ENCODE data around the gene FAT1.

Gene FAT1

DNA sequence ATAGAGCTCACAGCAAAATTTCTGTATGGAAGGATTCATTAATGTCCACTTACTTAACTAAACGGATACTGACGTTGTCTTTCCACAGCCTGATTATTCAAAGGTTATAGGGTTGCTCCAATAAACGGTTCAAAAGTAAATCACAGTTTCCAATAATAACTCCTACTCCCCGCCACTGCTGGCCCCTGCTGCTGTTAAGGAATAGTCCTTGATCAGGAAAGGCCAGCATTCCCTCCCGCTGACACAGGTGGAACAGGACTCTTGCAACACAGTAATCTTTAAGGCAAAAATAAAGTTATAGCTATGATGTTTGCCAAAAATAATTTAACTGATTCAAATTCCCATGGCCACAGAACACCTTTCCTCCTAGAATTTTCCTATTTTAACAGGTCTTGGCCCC lies 53.9 kb downstream of the FAT1 start:
- TF ChIP-seq EGR1 (IDR thresholded peaks at IDR 0.05) = no peak
- no peak for TF ChIP-seq TAF1 (IDR thresholded peaks at IDR 0.05; ENCODE audit: low read depth)
- no peak for TF ChIP-seq RAD21 (IDR thresholded peaks at IDR 0.05; ENCODE audit: low read depth)
- no peak for TF ChIP-seq TCF12 (IDR thresholded peaks at IDR 0.05; ENCODE audit: low read depth)
- TF ChIP-seq TEAD4 (IDR thresholded peaks at IDR 0.05) = no peak
- TF ChIP-seq NFIC (IDR thresholded peaks at IDR 0.05) = no peak
- TF ChIP-seq CEBPB (IDR thresholded peaks at IDR 0.05) = no peak
- TF ChIP-seq ZBTB7A (IDR thresholded peaks at IDR 0.05; ENCODE audit: low read depth) = no peak
- no peak for TF ChIP-seq FOXM1 (IDR thresholded peaks at IDR 0.05; ENCODE audit: borderline replicate concordance, low read depth)
- TF ChIP-seq, protein P1, sequence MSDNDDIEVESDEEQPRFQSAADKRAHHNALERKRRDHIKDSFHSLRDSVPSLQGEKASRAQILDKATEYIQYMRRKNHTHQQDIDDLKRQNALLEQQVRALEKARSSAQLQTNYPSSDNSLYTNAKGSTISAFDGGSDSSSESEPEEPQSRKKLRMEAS (IDR thresholded peaks at IDR 0.05) = no peak
- TF ChIP-seq, protein P2, sequence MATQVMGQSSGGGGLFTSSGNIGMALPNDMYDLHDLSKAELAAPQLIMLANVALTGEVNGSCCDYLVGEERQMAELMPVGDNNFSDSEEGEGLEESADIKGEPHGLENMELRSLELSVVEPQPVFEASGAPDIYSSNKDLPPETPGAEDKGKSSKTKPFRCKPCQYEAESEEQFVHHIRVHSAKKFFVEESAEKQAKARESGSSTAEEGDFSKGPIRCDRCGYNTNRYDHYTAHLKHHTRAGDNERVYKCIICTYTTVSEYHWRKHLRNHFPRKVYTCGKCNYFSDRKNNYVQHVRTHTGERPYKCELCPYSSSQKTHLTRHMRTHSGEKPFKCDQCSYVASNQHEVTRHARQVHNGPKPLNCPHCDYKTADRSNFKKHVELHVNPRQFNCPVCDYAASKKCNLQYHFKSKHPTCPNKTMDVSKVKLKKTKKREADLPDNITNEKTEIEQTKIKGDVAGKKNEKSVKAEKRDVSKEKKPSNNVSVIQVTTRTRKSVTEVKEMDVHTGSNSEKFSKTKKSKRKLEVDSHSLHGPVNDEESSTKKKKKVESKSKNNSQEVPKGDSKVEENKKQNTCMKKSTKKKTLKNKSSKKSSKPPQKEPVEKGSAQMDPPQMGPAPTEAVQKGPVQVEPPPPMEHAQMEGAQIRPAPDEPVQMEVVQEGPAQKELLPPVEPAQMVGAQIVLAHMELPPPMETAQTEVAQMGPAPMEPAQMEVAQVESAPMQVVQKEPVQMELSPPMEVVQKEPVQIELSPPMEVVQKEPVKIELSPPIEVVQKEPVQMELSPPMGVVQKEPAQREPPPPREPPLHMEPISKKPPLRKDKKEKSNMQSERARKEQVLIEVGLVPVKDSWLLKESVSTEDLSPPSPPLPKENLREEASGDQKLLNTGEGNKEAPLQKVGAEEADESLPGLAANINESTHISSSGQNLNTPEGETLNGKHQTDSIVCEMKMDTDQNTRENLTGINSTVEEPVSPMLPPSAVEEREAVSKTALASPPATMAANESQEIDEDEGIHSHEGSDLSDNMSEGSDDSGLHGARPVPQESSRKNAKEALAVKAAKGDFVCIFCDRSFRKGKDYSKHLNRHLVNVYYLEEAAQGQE (IDR thresholded peaks at IDR 0.05; ENCODE audit: low read depth) = no peak
- TF ChIP-seq CREB1 (IDR thresholded peaks at IDR 0.05; ENCODE audit: low read depth) = no peak

DNA sequence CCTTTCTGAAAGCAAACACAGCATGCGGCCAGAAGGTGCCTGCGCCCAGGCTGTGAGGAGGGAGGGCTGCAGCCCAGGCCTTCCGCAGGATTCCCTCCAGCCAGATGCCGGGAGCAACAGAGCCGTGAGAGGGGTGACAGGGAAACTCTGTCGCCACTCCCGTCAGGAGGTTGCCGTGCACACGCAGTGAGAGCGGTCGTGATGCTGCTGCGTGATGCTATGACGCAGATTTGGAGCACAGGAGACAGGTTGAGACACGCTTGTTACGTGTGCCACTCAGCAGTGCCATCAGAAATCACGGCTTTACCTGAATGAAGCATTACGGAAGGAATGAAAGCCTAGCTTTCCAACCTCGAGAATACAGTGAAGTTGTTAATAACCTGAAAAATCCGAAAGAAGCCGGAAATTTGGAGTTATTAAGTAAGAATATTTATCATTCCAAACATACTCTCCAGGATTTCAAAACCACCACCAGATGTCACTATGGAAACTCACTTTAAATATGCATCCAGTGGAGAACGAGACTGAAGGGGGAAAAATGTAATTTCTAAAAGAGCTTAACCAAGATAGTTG lies 54.4 kb downstream of the FAT1 start:
- TF ChIP-seq RAD21 (IDR thresholded peaks at IDR 0.05; ENCODE audit: low read depth) (peak; percentile 46), CEBPB (IDR thresholded peaks at IDR 0.05) (no peak), TEAD4 (IDR thresholded peaks at IDR 0.05) (no peak)
- TF ChIP-seq, protein P2 (IDR thresholded peaks at IDR 0.05; ENCODE audit: low read depth) = no peak
- TF ChIP-seq, protein P1 (IDR thresholded peaks at IDR 0.05) = no peak

DNA sequence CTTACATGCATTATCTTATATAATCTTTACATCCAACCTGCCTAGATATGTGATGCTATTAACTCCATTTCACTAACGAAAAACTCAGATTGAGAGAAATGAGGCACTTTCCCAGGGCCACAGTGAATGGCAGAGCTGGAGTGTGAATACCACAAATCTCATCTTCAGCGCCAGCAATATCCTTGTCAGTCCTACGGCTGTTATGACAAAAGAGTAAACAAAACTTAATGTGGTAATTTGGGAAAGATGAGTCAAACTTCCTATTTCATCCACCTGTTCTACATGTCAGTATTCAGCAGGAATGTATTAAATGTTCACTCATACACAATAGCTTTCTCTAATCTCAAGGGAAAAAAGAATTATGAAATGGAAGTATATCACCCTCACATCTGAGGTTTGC lies 56.9 kb downstream of the FAT1 start:
- TF ChIP-seq CREB1 (IDR thresholded peaks at IDR 0.05; ENCODE audit: low read depth) = no peak
- TF ChIP-seq YY1 (IDR thresholded peaks at IDR 0.05; ENCODE audit: low read depth) = no peak
- no peak for TF ChIP-seq CEBPB (IDR thresholded peaks at IDR 0.05)
- TF ChIP-seq, protein P3, sequence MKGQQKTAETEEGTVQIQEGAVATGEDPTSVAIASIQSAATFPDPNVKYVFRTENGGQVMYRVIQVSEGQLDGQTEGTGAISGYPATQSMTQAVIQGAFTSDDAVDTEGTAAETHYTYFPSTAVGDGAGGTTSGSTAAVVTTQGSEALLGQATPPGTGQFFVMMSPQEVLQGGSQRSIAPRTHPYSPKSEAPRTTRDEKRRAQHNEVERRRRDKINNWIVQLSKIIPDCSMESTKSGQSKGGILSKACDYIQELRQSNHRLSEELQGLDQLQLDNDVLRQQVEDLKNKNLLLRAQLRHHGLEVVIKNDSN (IDR thresholded peaks at IDR 0.05) = no peak
- TF ChIP-seq RAD21 (IDR thresholded peaks at IDR 0.05; ENCODE audit: low read depth) = no peak
- TF ChIP-seq, protein P2 (IDR thresholded peaks at IDR 0.05; ENCODE audit: low read depth) = no peak
- no peak for TF ChIP-seq FOXM1 (IDR thresholded peaks at IDR 0.05; ENCODE audit: borderline replicate concordance, low read depth)
- TF ChIP-seq TCF12 (IDR thresholded peaks at IDR 0.05; ENCODE audit: low read depth) = no peak
- no peak for TF ChIP-seq NFIC (IDR thresholded peaks at IDR 0.05)
- TF ChIP-seq TEAD4 (IDR thresholded peaks at IDR 0.05) = no peak
- TF ChIP-seq ZBTB7A (IDR thresholded peaks at IDR 0.05; ENCODE audit: low read depth) = no peak
- TF ChIP-seq, protein P1 (IDR thresholded peaks at IDR 0.05) = no peak
- TF ChIP-seq TAF1 (IDR thresholded peaks at IDR 0.05; ENCODE audit: low read depth) = no peak
- TF ChIP-seq EGR1 (IDR thresholded peaks at IDR 0.05) = no peak
- no peak for TF ChIP-seq EP300 (IDR thresholded peaks at IDR 0.05; ENCODE audit: borderline replicate concordance)

DNA sequence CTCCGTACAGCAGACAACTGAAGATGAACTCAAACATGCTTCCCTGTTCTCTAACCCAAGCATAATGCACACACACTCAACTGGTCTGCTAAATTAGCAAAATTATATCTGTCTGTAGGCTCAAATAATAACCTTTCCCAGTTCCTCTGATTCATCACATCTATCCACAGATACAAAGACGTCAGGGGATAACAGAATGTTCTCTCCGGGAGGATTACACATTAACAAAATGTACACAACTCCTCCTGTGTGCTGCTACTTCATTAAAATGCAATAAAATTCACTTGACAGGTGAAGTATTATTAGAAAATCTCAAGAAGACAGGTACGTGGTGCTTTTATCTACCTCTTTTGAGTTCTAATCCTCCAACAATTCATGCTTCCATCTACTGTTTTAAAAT lies 57.4 kb downstream of the FAT1 start:
- no peak for TF ChIP-seq TCF12 (IDR thresholded peaks at IDR 0.05; ENCODE audit: low read depth)
- TF ChIP-seq EP300 (IDR thresholded peaks at IDR 0.05; ENCODE audit: borderline replicate concordance) = no peak
- no peak for TF ChIP-seq YY1 (IDR thresholded peaks at IDR 0.05; ENCODE audit: low read depth)
- no peak for TF ChIP-seq EGR1 (IDR thresholded peaks at IDR 0.05)
- TF ChIP-seq TAF1 (IDR thresholded peaks at IDR 0.05; ENCODE audit: low read depth) = no peak
- TF ChIP-seq ZBTB7A (IDR thresholded peaks at IDR 0.05; ENCODE audit: low read depth) = no peak
- no peak for TF ChIP-seq NFIC (IDR thresholded peaks at IDR 0.05)
- TF ChIP-seq, protein P1 (IDR thresholded peaks at IDR 0.05) = no peak
- TF ChIP-seq, protein P3 (IDR thresholded peaks at IDR 0.05) = no peak
- TF ChIP-seq, protein P2 (IDR thresholded peaks at IDR 0.05; ENCODE audit: low read depth) = no peak
